K562 (cell line): ENCODE results near the gene TGM5.

Source experiments
- KDM1A ChIP-seq, 2 experiments: fragments of 450-650 bp; IDR thresholded peaks; 2 replicates each; pipeline ENCODE4 v1.6.1; 2016; ENCODE audit warnings: mild to moderate bottlenecking in 2 of 2
- NR2C2 ChIP-seq, 2 experiments: fragments of 200-800 bp in 1 of 2; sonication (Bioruptor generic) in 1 of 2; sonication (generic) in 1 of 2; formaldehyde crosslinking in 1 of 2; IDR thresholded peaks; 2 replicates each; pipeline versions ENCODE4 v1.6.1 to v1.8.0; 2016 to 2022; ENCODE audit warnings: mild to moderate bottlenecking in 1 of 2, missing compliant biosample characterization in 1 of 2, missing genetic modification characterization in 1 of 2, missing genetic modification reagents in 1 of 2
- RAD21 ChIP-seq, 2 experiments: fragments of 250-450 bp in 1 of 2; fragments of 450-650 bp in 1 of 2; sonication (Bioruptor Pico) in 1 of 2; formaldehyde crosslinking in 1 of 2; IDR thresholded peaks in 1 of 2; conservative IDR thresholded peaks in 1 of 2; 2 replicates each; pipeline versions ENCODE4 v1.4.0 to v1.8.0; 2020 to 2022; ENCODE audit warnings: mild to moderate bottlenecking in 2 of 2, moderate library complexity in 1 of 2
- RBM34 ChIP-seq: fragments of 200-400 bp; formaldehyde crosslinking; IDR thresholded peaks from 2 replicates; pipeline ENCODE4 v1.6.1; 2018; ENCODE audit warnings: low read length, borderline replicate concordance; ENCODE audit not compliant: insufficient read depth
- ZNF592 ChIP-seq: fragments of 450-650 bp; IDR thresholded peaks from 2 replicates; pipeline ENCODE4 v1.6.1; 2017; ENCODE audit warnings: antibody characterized with exemption, mild to moderate bottlenecking
- TF ChIP-seq, protein P1 (sequence below): fragments of 250-450 bp; sonication (Bioruptor Pico); IDR thresholded peaks from 2 replicates; pipeline ENCODE4 v1.5.0; 2021; ENCODE audit warnings: mild to moderate bottlenecking, borderline replicate concordance

- TF ChIP-seq, protein P1, sequence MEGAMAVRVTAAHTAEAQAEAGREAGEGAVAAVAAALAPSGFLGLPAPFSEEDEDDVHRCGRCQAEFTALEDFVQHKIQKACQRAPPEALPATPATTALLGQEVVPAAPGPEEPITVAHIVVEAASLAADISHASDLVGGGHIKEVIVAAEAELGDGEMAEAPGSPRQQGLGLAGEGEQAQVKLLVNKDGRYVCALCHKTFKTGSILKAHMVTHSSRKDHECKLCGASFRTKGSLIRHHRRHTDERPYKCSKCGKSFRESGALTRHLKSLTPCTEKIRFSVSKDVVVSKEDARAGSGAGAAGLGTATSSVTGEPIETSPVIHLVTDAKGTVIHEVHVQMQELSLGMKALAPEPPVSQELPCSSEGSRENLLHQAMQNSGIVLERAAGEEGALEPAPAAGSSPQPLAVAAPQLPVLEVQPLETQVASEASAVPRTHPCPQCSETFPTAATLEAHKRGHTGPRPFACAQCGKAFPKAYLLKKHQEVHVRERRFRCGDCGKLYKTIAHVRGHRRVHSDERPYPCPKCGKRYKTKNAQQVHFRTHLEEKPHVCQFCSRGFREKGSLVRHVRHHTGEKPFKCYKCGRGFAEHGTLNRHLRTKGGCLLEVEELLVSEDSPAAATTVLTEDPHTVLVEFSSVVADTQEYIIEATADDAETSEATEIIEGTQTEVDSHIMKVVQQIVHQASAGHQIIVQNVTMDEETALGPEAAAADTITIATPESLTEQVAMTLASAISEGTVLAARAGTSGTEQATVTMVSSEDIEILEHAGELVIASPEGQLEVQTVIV (CRISPR knock-in tag): no peak
- no peak for TF ChIP-seq KDM1A (IDR thresholded peaks at IDR 0.05)
- TF ChIP-seq ZNF592: no peak
- TF ChIP-seq NR2C2 (CRISPR knock-in tag; IDR thresholded peaks at IDR 0.05): no peak
- TF ChIP-seq NR2C2 (tag; IDR thresholded peaks at IDR 0.05): no peak
- TF ChIP-seq RBM34: no peak
- TF ChIP-seq RAD21 (CRISPR knock-in tag; conservative IDR thresholded peaks at IDR 0.05 in 1 of 2, IDR thresholded peaks at IDR 0.05 in 1 of 2): no peak
These were observed 342 bp downstream of the TGM5 start for GRCh38 chr15:43266386-43266785.
